HG03064 (cell line): ENCODE results near the gene TRMT44.

Source experiments
- ATAC-seq: cut with Tn5 transposase; IDR thresholded peaks from one replicate; pipeline ENCODE4 v1.9.1; 2021; ENCODE audit warnings: low read depth; ENCODE audit not compliant: unreplicated experiment

Gene TRMT44

DNA sequence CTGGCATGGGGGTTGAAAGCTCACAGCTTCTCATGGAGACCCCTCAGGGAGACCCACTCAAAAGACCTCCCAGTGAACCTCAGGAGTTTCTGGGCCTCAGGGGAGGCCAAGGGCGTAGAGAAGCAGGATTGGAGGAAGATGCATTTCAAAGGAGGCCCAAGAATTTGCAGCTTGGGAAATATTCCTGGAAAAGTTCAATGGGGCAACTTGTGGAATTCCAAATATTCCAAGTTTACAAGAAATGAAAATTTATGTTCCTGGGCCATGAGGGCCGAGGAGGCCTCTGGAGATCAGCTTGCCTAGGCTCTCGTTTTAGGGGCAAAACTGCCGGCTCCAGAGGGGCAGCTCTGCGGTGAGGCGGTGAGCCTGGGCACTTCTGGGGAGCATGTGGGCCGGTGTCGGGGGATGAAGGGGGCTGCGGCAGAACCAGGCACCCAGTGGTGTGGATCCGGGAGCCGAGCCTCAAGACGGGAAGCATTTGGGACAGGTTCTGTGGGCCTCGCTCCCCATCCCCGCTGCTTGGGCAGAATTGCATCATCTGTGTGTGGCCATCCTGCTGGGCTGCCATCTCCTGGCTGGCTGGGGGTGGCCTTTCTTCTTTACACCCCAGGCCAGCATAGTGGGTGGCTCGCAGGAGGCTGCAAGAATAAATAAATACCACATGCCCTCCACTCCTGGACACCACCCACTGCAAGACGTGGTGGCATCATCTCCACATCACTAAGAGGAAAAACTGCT lies 85.0 kb downstream of the TRMT44 start:
- ATAC-seq, result no peak
